GM13977 (cell line): ENCODE data around the gene STK25.

ENCODE experiments used
- DNase-seq: peaks from one replicate; pipeline ENCODE4 v3.0.0; 2012; ENCODE audit warnings: low spot score
- CTCF ChIP-seq: IDR thresholded peaks from 2 replicates; pipeline ENCODE4 v1.5.1; 2012; ENCODE audit warnings: mild to moderate bottlenecking, control low read depth; ENCODE audit not compliant: insufficient read depth; ENCODE audit errors: extremely low read depth, missing control alignments
- in situ Hi-C: fragments of 300-500 bp; cut with MboI; formaldehyde crosslinking; loops from one replicate; pipeline ENCODE4 v1.12.0; 2022; ENCODE audit warnings: low sequenced_read_pairs, low pct_unique_long_range_greater_than_20kb, mixed read lengths, inconsistent platforms; ENCODE audit not compliant: unreplicated experiment

Gene STK25

GRCh38 chr2:241551998-241552737, 43.8 kb upstream of the STK25 start:
- in situ Hi-C loops = no loop called here
- TF ChIP-seq CTCF = no peak
- DNase-seq = no peak

GRCh38 chr2:241551599-241551997, 43.2 kb upstream of the STK25 start:
- in situ Hi-C loops = no loop called here
- no peak for TF ChIP-seq CTCF
- no peak for DNase-seq

GRCh38 chr2:241550616-241551580, 42.5 kb upstream of the STK25 start:
- in situ Hi-C loops = no loop called here
- no peak for TF ChIP-seq CTCF
- no peak for DNase-seq

- no peak for TF ChIP-seq CTCF
- no peak for DNase-seq
- in situ Hi-C loops = no loop called here
These were observed 40.1 kb upstream of the STK25 start for GRCh38 chr2:241548451-241548835.

- DNase-seq = no peak
- in situ Hi-C loops = no loop called here
- TF ChIP-seq CTCF = no peak
These were observed 39.5 kb upstream of the STK25 start for GRCh38 chr2:241547781-241548450.

GRCh38 chr2:241546771-241547498, 38.6 kb upstream of the STK25 start:
- no peak for DNase-seq

More at GRCh38 chr2:241546771-241547498, 38.6 kb upstream of the STK25 start:
- in situ Hi-C loops = no loop called here
- TF ChIP-seq CTCF = no peak
